DMS153 (cell line): ENCODE measurements around the gene RAF1.
"Not testable (repeated sequence)": the region's sequence is repeated elsewhere in the genome, so short reads cannot be mapped to it uniquely, and the experiment has no call there.

Experiments
- DNase-seq: peaks from one replicate; lab custom pipeline; 2025; lab: John Stamatoyannopoulos, UW

RAF1 gene

DNA sequence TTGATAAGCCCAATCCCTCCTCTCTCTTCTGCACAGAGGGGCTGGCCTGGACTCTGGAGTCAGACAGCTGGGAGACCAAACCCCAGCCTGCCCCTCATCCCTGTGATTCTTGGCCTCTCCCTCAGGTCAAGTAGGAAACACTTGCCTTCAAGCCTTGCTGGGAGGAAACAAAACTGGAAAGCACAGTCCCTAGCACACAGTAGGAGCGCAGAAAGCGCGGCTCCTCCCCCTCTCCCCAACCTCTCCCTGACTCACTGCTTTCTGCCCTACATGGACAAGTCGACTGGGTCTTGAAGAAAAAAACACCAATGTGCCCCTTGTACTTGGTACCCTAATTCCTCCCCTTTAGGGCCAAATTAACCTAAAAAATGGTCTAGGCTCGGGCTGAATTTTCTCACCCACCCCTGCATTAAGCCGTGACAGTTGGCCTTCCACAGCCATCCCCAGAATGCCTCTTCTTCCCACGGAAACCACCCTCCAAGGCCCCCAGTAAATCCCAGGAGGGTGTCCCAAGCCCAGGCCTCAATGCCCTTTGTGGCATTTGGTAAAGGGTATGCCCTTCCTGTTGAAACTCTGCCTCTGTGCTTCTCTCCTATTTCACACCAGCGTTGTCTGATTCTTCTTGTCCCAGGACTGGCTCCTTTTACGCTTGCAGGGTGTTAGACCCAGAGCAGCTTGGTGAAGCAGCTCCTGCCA is 11.3 kb upstream of the RAF1 start:
- DNase-seq, result no peak

DNA sequence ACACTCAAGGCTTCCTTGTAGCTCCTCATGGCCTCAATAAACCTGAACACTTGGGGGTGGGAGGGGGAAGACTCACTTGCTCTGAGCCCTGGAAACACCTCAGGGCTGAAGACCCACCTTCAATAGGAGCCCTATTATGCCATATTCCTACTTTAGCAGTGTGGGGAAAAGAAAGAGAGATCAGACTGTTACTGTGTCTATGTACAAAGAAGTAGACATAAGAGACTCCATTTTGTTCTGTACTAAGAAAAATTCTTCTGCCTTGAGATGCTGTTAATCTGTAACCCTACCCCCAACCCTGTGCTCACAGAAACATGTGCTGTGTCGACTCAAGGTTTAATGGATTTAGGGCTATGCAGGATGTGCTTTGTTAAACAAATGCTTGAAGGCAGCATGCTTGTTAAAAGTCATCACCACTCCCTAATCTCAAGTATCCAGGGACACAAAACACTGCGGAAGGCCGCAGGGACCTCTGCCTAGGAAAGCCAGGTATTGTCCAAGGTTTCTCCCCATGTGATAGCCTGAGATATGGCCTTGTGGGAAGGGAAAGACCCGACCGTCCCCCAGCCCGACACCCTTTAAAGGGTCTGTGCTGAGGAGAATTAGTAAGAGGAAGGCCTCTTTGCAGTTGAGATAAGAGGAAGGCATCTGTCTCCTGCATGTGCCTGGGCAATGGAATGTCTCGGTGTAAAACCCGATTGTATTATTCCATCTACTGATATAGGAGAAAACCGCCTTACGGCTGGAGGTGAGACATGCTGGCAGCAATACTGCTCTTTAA is 10.2 kb upstream of the RAF1 start:
- not testable (repeated sequence) for DNase-seq

GRCh38 chr3:12671120-12671450 is 7.2 kb upstream of the RAF1 start:
- no peak for DNase-seq

DNA sequence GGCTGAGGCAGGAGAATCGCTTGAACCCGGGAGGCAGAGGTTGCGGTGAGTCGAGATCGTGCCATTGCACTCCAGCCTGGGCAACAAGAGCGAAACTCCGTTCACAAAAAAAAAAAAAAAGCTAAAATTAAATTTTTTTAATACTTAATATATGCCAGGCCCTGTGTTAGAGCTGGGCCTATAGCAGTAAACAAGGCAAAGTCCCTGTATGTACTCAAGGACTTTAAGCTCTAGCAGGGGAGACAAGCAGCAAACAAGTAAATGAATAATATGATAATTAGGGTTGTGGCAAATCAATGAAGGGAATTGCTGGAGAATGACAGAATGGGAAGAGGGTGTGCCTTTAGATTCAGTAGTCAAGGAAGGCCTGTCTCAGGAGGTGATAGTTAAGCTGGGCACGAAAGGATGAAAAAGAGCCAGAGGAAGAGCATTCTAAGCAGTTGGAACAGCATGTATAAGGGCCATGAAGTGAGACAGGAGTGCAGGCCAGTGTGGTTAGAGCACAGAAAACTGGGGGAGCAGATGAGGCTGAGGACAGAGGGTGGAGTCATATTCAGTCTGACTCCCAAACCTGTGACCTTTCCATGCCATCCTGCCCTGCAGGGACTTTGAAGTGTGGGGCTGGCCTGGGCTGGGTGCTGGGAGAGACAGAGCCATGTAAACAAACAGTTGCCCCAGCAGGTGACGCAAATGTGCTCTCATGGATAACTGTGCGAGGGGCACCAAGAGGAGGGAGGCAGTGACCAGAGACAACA is 6.6 kb upstream of the RAF1 start:
- no peak for DNase-seq

DNA sequence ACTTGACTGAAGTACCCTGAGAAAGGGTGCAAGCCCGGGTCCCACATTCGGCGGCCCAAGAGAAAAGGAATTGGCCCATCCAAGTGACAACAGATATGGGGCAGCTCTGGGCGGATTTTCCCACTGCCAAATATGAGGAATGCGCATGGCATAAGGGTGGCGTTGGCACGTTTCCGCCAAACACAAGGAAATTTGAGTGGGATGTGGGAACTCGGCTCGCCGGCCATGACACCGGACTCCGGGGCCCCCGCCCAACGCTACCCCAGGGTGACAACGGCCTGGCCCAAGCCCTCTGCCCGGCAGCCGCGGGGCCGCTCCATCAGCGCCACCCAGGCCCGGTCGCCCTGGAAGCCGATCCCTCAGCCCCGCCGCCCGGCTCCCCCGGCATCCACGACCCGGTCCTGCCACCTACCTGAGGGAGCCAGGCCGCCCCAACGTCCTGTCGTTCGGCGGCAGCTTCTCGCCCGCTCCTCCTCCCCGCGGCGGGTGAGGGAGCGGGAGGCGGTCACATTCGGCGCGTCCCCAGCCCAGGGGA is 449 bp downstream of the RAF1 start:
- DNase-seq, result no peak

GRCh38 chr3:12662593-12663400 is 1.1 kb downstream of the RAF1 start:
- no peak for DNase-seq

DNA sequence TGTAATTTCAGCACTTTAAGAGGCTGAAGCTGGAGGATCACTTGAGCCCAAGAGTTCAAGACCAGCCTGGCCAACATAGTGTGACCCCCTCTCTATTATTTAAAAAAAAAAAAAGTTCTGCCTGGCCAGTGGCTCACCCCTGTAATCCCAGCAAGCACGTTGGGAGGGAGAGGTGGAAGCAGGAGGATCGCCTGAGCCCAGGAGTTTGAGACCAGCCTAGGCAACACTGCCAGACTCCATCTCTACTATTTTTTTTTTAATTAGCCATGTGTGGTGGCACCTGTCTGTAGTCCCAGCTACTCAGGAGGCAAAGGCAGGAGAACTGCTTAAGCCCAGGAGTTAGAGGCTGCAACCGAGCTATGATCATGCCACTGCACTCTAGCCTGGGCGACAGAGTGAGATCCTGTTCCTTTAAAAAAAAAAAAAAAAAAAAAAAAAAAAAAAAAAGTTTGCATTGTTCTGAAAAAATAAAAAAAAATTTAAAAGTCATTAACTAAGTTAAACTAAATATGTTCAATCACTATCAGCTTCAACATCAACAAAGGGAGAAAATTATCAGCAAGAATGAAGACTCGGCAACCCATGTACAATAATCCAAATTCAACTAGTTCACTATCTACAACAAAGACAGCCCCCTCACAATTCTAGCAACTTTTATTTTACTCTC is 1.9 kb downstream of the RAF1 start:
- DNase-seq, result no peak

- DNase-seq, result not testable (repeated sequence)
These were observed 2.5 kb downstream of the RAF1 start for GRCh38 chr3:12661375-12661774.

DNA sequence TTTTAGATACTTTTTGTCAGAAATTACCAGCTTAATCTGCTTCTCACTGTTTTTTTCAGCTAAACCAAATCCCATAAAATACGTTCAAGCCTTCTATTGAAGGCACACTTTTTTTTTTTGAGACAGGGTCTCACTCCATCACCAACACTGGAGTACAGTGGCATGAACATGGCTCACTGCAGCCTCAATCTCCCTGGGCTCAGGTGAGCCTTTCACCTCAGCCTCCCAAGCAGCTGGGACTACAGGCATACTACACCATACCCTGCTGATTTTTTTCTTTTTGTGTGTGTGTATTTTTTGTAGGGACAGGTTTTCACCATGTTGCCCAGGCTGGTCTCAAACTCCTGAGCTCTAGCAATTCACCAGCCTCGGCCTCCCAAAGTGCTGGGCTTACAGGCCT is 3.7 kb downstream of the RAF1 start:
- no peak for DNase-seq

DNA sequence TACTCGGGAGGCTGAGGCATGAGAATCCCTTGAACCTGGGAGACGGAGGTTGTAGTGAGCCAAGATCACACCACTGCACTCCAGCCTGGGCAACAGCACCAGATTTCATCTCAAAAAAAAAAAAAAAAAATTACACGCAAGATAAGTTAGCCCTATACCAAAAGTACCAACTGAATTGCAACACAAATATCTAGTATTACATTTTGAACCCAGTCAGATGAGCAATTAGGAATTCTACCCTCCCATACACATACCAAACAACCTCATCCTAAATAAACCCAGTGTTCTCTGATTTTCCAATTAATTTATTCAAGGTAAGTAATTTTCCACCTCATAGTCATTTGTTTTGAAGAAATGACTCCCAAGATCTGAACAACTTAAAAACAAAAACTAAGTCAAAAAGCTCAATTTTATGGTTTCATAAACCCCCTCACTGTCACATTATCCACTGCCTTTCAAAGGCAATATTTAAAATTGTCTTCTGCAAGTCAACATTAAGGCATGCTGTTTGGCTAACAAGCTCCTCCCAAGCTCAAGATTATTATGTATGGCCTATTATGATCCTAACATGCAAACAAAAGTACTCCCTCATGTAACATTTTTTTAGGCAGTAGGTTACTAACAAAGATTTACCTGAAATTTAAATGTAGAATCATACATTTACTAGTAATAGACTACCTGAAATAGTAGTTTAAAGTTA is 4.5 kb downstream of the RAF1 start:
- DNase-seq, result no peak

DNA sequence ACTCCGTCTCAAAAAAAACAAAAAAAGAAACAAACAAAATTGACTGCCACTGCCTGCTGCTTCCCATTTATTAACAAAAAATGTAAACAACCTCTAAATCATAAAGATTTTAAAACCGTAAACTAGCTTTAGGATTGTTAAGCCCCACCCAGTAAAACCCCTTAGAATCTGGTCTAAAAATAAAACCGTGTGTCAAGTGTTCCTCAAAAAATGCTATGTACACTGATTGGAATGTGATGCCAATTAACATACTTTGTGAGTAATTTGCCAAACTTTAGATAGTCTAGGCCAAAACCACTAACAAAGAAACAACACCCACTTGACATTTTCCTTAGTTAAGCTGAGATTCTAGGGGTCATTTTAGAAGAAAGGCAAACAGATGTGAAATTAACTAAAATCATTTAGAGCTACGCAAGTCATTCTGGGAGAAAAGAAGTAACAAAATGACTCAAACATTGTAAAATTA is 5.3 kb downstream of the RAF1 start:
- DNase-seq, result no peak

- no peak for DNase-seq
These were observed 7.1 kb downstream of the RAF1 start for GRCh38 chr3:12656850-12657249.

DNA sequence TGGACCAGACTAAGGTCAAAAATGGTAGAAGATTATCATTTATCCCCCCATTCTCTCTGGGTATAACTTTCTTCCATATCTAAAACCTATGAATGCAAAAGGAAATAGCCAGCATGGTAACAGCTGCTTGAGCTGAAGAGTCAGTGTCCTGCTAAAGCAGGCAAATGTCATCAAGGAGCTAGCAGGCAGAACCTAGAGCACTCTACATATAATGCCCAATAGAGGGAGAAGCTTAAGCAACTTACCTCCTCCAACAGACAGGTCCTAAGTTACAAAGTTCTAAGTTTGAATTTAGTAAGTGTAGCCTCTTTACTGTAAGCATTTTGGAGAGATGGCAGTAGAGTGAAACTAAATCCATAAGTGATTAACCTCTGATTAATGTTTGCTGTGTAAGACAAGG is 7.7 kb downstream of the RAF1 start:
- DNase-seq, result no peak

GRCh38 chr3:12655701-12656100 is 8.2 kb downstream of the RAF1 start:
- DNase-seq, result no peak

- DNase-seq, result no peak
These were observed 10.2 kb downstream of the RAF1 start for GRCh38 chr3:12653747-12654146.

- DNase-seq, result no peak
These were observed 15.4 kb downstream of the RAF1 start for GRCh38 chr3:12648384-12648959.

DNA sequence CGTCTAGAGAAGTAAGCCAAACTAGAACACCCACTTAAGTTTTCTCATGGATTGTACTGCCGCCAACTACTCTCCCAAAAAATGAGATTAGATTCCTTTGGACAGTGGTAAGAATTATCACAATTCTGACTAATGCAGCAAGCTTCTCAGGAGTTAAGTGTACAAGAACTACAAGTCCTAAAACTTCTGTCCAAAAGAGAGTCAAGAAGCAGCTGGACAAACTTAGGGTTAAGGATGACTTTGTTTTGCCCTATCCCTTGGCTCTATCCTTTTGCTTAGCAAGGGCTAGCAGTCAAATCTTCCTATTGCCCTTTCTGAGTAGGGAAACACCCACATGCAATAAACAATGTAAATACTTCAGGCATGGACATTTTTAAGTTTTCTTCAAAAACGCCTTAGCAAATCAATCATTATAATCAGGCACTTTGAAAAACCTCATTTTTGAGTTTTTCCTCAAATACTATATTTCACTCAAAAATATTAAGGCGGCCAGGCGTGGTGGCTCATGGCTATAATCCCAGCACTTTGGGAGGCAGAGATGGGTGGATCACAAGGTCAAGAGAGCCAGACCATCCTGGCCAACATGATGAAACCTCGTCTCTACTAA is 19.5 kb downstream of the RAF1 start:
- no peak for DNase-seq

DNA sequence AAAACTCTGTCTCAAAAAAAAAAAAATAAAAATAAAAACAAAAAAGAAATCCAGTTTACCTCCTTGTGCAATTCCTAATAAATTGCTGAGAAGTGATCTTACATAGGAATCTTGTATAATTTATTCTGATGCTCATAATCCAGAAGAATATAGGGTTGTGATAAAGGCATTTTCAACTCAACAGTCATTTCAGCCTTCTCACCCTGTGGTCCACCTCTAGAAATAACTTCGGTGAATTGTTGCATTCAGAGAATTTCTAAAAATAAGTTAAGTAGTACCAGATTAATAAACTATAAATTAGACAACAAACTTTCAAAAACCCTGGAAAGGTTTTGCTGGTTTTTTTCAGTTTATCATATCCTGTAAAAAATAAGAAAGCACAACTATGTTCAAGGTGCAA is 20.2 kb downstream of the RAF1 start:
- DNase-seq, result no peak

DNA sequence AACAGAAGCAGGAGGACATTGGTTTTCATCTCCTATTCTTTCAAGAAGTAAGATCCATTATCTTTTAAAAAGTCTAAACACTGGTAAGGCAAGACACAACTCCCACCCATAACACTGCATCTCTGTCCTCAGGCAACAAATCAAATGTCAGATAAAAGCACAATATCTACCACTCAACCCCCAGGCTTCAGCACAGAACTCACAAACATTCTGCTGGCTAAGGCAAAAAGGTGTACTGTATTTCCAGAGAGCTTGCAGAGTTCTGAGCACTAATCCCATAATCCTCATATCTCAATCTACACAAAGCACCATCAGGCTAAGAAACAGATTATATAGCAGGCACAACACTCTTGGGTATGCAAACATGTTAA is 20.9 kb downstream of the RAF1 start:
- DNase-seq, result no peak

DNA sequence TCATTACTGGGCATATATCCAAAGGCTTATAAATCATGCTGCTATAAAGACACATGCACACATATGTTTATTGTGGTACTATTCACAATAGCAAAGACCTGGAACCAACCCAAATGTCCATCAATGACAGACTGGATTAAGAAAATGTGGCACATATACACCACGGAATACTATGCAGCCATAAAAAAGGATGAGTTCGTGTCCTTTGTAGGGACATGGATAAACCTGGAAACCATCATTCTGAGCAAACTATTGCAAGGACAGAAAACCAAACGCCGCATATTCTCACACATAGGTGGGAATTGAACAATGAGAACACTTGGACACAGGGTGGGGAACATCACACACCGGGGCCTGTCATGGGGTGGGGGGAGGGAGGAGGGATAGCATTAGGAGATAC is 23.1 kb downstream of the RAF1 start:
- DNase-seq, result not testable (repeated sequence)
